Lower leg skin (tissue), 3 donors: ENCODE data around the gene NCEH1.

Experiments
- POLR2A ChIP-seq, 2 donors: fragments of 450-650 bp; IDR thresholded peaks; one replicate each; pipeline ENCODE4 v1.6.1; 2016 to 2017; ENCODE audit warnings: antibody characterized with exemption in 2 of 2, mild to moderate bottlenecking in 1 of 2, moderate library complexity in 1 of 2
- TF ChIP-seq, protein P1 (sequence below), 3 donors: fragments of 450-650 bp; IDR thresholded peaks; one replicate each; pipeline ENCODE4 v1.5.1; 2016; ENCODE audit warnings: antibody characterized with exemption in 3 of 3, mild to moderate bottlenecking in 3 of 3, moderate library complexity in 2 of 3

DNA sequence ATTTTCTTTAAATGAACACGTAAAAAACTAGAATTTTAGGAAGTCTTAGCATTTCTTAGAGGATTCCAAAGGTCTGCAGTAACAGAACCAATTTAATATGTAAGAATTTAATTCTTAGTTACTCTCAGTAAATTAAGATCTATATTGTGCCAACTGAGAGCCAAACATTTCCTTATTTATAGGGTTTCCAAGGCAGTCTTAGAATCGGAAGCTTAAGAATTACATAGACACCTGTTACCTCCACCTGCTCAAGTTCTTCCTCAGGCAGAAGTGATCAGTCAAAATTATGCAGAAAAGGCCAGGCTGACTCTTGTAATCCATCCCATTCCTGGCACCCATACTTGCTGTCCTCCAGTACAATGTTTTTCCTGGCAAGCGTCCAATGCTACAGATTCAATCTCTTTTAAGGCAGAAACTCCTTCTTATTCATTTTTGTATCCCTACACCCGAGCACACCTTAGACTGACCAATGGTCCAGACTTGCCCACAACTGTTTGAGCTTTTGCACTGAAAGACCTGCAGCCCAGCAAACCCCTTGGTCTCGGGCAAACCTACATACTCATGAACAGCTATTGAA lies 64.3 kb downstream of the NCEH1 start:
- TF ChIP-seq, protein P1, sequence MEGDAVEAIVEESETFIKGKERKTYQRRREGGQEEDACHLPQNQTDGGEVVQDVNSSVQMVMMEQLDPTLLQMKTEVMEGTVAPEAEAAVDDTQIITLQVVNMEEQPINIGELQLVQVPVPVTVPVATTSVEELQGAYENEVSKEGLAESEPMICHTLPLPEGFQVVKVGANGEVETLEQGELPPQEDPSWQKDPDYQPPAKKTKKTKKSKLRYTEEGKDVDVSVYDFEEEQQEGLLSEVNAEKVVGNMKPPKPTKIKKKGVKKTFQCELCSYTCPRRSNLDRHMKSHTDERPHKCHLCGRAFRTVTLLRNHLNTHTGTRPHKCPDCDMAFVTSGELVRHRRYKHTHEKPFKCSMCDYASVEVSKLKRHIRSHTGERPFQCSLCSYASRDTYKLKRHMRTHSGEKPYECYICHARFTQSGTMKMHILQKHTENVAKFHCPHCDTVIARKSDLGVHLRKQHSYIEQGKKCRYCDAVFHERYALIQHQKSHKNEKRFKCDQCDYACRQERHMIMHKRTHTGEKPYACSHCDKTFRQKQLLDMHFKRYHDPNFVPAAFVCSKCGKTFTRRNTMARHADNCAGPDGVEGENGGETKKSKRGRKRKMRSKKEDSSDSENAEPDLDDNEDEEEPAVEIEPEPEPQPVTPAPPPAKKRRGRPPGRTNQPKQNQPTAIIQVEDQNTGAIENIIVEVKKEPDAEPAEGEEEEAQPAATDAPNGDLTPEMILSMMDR (IDR thresholded peaks at IDR 0.05) = no peak
- TF ChIP-seq POLR2A (IDR thresholded peaks at IDR 0.05) = no peak
